Choroid plexus epithelial cell (primary cell): ENCODE results near the gene HSD17B14.

Experiments
- DNase-seq: peaks from one replicate; pipeline ENCODE4 v3.0.0-alpha.2; 2010; ENCODE audit warnings: low read depth
- H3K4me3 ChIP-seq: 2 replicates; pipeline ENCODE4 v1.5.1; 2011; ENCODE audit warnings: low read depth, mild to moderate bottlenecking, control low read depth, low read length, moderate library complexity
- TF ChIP-seq, protein P1 (sequence below): conservative IDR thresholded peaks from 2 replicates; pipeline ENCODE4 v1.5.1; 2011; ENCODE audit warnings: low read depth, mild to moderate bottlenecking, control low read depth, inconsistent platforms, low read length, moderate library complexity

Gene HSD17B14

DNA sequence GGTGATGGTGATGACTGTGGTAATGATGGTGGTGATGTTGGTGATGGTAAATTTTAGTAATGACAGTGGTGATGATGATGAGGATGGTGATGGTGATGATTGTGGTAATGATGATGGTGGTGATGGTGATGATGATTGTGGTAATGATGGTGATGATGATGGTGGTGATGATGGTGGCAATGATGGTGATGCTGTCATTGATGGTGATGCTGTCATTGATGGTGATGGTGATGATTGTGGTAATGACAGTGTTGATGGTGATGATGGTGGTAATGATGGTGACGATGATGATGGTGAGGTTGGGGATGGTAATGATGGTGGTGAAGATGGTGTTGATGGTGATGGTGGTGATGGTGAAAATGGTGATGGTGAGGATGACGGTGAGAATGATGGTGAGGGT is 13.8 kb downstream of the HSD17B14 start:
- H3K4me3 ChIP-seq = no peak overlapping the region
- no peak for DNase-seq
- TF ChIP-seq, protein P1, sequence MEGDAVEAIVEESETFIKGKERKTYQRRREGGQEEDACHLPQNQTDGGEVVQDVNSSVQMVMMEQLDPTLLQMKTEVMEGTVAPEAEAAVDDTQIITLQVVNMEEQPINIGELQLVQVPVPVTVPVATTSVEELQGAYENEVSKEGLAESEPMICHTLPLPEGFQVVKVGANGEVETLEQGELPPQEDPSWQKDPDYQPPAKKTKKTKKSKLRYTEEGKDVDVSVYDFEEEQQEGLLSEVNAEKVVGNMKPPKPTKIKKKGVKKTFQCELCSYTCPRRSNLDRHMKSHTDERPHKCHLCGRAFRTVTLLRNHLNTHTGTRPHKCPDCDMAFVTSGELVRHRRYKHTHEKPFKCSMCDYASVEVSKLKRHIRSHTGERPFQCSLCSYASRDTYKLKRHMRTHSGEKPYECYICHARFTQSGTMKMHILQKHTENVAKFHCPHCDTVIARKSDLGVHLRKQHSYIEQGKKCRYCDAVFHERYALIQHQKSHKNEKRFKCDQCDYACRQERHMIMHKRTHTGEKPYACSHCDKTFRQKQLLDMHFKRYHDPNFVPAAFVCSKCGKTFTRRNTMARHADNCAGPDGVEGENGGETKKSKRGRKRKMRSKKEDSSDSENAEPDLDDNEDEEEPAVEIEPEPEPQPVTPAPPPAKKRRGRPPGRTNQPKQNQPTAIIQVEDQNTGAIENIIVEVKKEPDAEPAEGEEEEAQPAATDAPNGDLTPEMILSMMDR = no peak

GRCh38 chr19:48821633-48822032 is 14.7 kb downstream of the HSD17B14 start:
- DNase-seq = no peak
- H3K4me3 ChIP-seq = no peak overlapping the region
- TF ChIP-seq, protein P1 = no peak

DNA sequence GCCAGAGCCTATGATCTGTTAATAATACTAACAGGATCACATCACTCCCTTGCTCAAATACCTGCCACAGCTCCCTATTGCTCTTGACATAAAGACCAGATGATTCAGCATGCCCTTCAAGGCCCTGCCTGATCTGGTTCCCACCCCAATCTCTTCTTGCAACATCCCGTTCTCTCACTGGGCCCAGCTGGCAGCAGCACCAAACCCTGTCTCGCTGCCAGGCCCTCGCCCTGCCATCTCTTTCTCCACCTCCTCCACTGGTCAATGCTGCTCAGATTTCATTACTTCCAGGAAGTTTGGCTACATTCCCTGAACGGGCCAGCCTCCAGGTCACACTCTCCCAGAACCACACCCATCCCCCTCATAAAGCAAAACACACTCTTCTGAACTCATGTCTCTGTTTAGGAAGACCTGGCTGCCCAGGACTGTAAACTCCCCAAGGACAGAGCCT is 16.9 kb downstream of the HSD17B14 start:
- H3K4me3 ChIP-seq = no peak overlapping the region
- DNase-seq = peak; percentile 81
- TF ChIP-seq, protein P1 = no peak

DNA sequence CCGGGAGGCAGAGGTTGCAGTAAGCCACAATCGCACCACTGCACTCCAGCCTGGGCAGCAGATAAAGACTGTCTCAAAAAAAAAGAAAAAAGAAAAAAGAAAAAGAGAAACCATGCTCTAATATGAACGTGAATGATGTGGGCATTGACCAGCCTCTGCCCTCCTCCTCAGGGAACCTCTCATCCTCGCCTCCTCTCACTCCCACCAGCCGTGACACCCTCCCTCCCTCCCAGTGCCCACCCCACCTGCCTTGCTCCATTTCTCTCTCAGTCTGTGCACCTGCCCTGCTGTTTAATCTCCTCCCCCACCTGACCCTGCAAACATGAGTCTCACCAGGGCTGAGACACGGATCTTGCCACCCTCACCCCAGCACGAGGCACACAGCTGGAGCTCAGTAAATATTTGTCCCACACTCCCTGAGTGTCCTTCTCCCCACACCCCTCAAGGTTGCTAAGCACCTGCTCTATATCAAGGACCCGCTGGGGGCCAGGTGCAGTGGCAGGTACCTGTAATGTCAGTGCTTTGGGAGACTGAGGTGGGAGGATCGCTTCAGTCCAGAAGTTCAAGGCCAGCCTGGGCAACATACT is 18.0 kb downstream of the HSD17B14 start:
- no peak overlapping the region for H3K4me3 ChIP-seq

GRCh38 chr19:48817585-48818124 is 18.6 kb downstream of the HSD17B14 start:
- TF ChIP-seq, protein P1 = no peak
- DNase-seq = no peak
- no peak overlapping the region for H3K4me3 ChIP-seq

More for the DNA sequence above, 18.0 kb downstream of the HSD17B14 start:
- no peak for DNase-seq
- TF ChIP-seq, protein P1 = no peak

GRCh38 chr19:48815870-48816501 is 20.3 kb downstream of the HSD17B14 start:
- TF ChIP-seq, protein P1 = peak; percentile 4
- no peak overlapping the region for H3K4me3 ChIP-seq
- peak; percentile 46 for DNase-seq
